Right ventricle myocardium superior (tissue), 1 donor: ENCODE data around the gene TTC24. TPM values are rescaled to one million over a fixed set of nuclear protein-coding genes. Genes with fewer than 3 reads are reported as not detected.
"Not testable (repeated sequence)": the region's sequence is repeated elsewhere in the genome, so short reads cannot be mapped to it uniquely, and the experiment has no call there.

Experiments
- ATAC-seq: fragments of 200-7000 bp; cut with Tn5 transposase; one replicate; pipeline ENCODE4 v1.9.1; 2020; ENCODE audit warnings: mild to moderate bottlenecking; ENCODE audit not compliant: poor library complexity
- DNase-seq: peaks from one replicate; pipeline ENCODE4 v3.0.0-alpha.2; 2020
- intact Hi-C: fragments of 100-400 bp; cut with DNase I; formaldehyde crosslinking; loops from one replicate; pipeline ENCODE4 v1.11.2; 2022
- total RNA-seq: library from RNA; stranded (reverse); fragmentation: NEBNext Ultra II Directional; extraction: Animal tissue kit (Norgen Biotek cat#: 25700); gene quantifications from one replicate; pipeline ENCODE4 v1.2.1, GENCODE V29; 2021
- donor health status: DM: no; HTN: yes; CAD: no; lungs with severe emphysema.

Gene TTC24
- total RNA-seq, 1 donor from 2014 or later, result not detected

DNA sequence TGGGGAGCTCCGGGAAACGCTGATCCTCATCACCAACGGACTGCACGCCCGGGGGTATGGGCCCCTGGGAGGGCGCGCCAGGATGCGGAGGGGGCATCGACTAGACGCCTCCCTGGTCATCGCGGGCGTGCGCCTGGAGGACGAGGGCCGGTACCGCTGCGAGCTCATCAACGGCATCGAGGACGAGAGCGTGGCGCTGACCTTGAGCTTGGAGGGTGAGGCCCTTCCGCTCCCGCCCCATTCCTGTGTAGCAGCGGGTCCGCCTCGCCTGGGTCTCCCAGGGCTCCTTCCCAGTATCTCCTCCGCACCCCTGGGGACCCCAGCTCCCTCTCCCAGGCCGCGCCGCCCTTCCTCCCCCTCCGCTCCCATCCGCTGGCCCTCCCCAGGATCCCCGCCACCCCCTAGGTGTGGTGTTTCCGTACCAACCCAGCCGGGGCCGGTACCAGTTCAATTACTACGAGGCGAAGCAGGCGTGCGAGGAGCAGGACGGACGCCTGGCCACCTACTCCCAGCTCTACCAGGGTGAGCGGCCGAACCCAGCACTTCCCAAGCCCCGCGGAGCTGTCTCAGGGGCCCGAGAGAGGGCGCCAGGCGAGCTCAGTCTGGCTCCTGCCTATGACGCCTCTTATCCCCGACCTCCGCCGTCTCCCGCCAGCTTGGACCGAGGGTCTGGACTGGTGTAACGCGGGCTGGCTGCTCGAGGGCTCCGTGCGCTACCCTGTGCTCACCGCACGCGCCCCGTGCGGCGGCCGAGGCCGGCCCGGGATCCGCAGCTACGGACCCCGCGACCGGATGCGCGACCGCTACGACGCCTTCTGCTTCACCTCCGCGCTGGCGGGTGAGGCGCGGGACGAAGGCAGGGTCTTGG lies 44.7 kb downstream of the TTC24 start:
- peak; percentile 70 for DNase-seq
- intact Hi-C loops, result no loop called here

DNA sequence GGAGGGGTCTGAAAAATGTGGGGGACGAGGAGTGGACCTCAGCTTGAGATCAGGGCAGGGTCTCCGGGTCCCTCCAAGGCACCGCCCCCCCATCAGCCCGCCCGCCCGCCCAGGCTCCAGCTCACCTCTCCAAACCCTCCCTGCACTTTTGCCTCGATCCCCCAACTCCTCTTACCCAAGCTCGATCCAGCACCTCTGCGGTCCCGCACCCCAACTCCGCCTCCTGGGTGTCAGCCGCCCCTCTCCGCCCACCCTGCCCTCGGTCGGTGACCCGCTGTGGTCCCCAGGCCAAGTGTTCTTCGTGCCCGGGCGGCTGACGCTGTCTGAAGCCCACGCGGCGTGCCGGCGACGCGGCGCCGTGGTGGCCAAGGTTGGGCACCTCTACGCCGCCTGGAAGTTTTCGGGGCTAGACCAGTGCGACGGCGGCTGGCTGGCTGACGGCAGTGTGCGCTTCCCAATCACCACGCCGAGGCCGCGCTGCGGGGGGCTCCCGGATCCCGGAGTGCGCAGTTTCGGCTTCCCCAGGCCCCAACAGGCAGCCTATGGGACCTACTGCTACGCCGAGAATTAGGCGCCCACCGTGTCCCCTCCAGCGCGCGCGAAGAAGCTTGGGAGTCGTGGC lies 45.4 kb downstream of the TTC24 start:
- peak; percentile 17 for ATAC-seq
- intact Hi-C loops, result no loop called here
- DNase-seq, result no peak

More for the DNA sequence above, 44.7 kb downstream of the TTC24 start:
- peak; percentile 79 for ATAC-seq

DNA sequence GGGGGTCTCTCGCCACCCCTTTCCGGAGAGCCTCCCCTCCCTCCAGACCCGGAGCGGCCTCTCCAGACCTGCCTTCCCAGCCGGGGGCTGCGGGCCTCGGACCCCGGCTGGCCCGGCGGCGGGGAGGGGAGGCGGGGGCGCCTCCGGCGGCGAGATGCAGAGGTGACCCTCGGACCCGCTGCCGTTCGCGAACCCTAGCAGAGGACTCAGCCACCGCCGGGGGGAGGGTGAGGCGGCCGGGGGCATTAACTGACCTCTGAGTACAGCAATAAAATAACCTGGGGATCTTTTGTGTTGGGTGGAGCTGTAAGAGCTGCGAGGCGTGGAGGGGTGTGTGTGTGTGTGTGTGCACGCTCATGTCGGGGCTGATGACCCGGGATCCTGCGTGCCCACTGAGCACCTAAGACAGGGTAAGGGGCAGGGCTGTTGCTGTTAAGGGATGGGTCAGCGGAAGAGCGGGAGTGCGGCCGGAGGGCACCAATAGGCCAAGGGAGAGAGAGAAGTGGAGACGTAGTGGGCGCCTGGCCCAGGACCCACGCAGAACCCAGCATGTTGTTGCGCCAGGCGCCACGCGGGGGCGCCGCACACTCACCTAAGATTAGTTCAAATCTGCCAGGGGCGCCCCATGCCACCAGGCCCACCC lies 46.0 kb downstream of the TTC24 start:
- intact Hi-C loops, result no loop called here
- DNase-seq (peak; percentile 74), ATAC-seq (peak; percentile 70)

DNA sequence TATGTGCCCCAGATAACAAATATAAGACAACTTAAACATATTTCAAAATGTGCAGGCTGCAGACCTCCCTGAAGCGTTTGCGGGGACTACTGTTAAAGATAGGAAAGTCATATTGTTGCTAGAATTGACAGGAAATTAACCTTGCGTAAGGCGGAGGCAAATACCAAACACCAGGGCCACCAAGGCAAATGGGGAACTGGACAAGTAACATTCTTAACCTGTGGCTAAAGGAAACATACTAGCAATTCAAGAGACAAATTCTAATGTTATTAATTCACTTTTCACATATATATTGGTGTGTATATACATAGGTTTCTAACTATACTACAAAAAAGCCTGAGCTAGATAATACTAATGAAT lies 46.5 kb downstream of the TTC24 start:
- no peak for DNase-seq
- intact Hi-C loops, result no loop called here
- no peak for ATAC-seq

DNA sequence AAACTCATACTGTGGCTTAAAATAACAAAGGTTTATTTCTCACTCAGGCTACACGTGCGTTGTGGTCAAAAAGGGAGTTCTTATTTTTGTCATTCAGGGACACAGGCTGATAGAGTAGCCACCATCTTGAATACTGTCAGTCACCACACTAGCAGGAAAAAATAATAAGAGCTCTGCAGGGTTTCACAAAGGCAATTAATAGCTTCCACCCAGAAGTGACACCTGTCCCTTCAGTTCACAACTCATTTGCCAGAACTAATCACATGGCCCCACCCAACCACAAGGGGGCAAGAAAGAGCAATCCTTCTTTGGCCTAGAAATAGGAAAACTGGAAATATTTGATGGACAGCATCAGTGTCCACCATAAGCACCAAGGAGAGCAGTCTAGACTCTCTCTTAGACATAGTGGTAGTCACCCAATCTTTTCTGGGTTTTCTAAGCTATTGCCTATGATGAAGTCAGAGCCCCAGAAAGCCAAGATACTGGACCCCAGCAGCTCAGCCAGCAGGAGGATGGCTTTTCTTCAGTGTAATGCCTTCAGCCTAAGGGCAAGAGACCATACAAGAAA lies 47.9 kb downstream of the TTC24 start:
- intact Hi-C loops, result loop anchor here (1.0 kb wide), 1 partner anchor 30 kb away; no protein-coding TSS in a partner anchor
- DNase-seq (no peak), ATAC-seq (no peak)

DNA sequence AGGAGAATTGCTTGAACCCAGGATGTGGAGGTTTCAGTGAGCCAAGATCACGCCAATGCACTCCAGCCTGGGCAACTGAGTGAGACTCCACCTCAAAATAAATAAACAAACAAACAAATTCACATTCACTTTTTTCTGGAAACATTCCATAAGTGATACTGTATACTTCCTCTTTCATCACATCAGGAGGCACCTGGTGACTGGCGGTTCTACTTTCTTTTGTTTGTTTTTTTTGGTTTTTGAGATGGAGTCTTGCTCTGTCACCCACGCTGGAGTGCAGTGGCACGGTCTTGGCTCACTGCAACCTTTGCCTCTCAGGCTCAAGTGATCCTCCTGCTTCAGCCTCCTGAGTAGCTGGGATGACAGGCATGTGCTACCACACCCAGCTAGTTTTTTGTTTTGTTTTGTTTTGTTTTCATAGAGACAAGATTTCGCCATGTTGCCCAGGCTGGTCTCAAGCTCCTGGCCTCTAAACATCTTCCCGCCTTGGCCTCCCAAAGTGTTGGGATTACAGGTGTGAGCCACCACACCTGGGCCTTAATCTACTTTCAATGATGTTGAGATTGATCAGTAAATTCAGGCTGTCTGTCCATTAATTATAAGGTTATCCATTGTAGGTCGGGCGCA lies 50.4 kb downstream of the TTC24 start:
- intact Hi-C loops, result no loop called here
- no peak for ATAC-seq
- no peak for DNase-seq

DNA sequence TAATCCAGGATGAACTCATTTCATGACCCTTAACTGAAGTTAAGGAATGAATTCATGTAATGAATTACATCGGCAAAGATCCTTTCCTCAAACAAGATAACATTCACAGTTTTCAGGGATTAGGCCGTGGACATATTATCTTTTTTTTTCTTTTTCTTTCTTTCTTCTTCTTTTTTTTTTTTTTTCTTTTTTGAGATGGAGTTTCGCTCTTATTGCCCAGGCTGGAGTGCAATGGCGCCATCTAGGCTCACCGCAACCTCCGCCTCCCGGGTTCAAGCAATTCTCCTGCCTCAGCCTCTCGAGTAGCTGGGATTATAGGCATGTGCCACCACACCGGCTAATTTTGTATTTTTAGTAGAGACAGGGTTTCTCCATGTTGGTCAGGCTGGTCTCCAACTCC lies 51.6 kb downstream of the TTC24 start:
- intact Hi-C loops, ATAC-seq, DNase-seq: not testable (repeated sequence)

DNA sequence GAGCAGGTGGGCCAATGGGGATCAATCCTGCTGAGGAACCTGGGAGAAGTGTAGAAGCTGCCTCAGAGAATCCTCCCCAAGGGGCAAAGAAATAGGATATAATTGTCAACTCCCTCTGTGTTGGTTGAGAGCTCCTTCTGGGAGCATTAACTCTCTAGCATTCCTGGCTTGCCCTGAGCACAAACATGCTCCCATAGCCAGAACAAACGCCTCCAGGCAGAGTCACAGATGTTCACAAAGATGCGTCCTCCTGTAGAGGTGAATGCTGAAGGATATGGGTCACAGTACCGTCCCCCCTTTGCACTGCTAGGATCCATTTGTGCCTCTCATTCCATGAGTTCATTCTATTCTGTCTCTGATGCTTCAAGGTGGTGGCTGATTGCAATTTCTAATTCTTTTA lies 52.8 kb downstream of the TTC24 start:
- intact Hi-C loops, result no loop called here
- no peak for DNase-seq
- ATAC-seq, result no peak

Other genes with a start within 250 kb of the TTC24 start
- gene CCT3, start 241.4 kb upstream of the TTC24 start, total RNA-seq, result 128 TPM
- gene TSACC, start 241.2 kb upstream of the TTC24 start, total RNA-seq, result not detected
- not detected for gene RHBG, start 210.5 kb upstream of the TTC24 start, total RNA-seq
- 96.6 TPM for gene MEF2D, start 78.9 kb upstream of the TTC24 start, total RNA-seq
- 0.56 TPM for gene IQGAP3, start 7.2 kb upstream of the TTC24 start, total RNA-seq
- gene NAXE, start 12.1 kb downstream of the TTC24 start, total RNA-seq, result 115 TPM
- 15.9 TPM for gene GPATCH4, start 21.8 kb downstream of the TTC24 start, total RNA-seq
- 1.6 TPM for gene HAPLN2, start 39.7 kb downstream of the TTC24 start, total RNA-seq
- 0.46 TPM for gene BCAN, start 62.4 kb downstream of the TTC24 start, total RNA-seq
- 103 TPM for gene NES, start 97.7 kb downstream of the TTC24 start, total RNA-seq
- gene CRABP2, start 125.9 kb downstream of the TTC24 start, total RNA-seq, result 0.59 TPM
- gene METTL25B, start 148.7 kb downstream of the TTC24 start, total RNA-seq, result 14.4 TPM
- gene ISG20L2, start 149.0 kb downstream of the TTC24 start, total RNA-seq, result 12.3 TPM
- 99.8 TPM for gene MRPL24, start 161.4 kb downstream of the TTC24 start, total RNA-seq
- gene HDGF, start 172.0 kb downstream of the TTC24 start, total RNA-seq, result 185 TPM
- gene PRCC, start 187.8 kb downstream of the TTC24 start, total RNA-seq, result 39.4 TPM
- 1.1 TPM for gene SH2D2A, start 237.1 kb downstream of the TTC24 start, total RNA-seq